Measurements from ENCODE around the gene PRRX2.

Gene PRRX2

DNA sequence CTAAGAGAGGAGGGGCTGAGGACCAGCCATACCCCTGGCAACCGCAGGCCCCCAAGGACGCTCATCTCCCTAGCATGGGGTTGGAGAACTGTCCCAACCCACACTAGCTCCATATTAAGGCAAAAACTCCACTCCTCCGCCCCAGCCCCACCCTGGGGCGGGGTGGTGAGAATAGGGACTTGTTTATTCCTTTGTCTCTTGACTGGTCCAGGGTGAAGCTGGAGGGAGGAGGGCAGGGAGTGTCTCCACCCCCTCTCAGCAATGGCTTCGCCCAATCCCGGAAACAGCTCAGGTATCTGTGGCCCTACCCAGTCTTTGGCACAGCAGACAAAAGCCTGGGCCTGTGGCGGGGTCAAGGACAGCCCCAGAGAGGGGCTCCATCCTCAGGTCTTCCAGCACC is 16.9 kb downstream of the PRRX2 start:
- DNase-seq = no peak

DNA sequence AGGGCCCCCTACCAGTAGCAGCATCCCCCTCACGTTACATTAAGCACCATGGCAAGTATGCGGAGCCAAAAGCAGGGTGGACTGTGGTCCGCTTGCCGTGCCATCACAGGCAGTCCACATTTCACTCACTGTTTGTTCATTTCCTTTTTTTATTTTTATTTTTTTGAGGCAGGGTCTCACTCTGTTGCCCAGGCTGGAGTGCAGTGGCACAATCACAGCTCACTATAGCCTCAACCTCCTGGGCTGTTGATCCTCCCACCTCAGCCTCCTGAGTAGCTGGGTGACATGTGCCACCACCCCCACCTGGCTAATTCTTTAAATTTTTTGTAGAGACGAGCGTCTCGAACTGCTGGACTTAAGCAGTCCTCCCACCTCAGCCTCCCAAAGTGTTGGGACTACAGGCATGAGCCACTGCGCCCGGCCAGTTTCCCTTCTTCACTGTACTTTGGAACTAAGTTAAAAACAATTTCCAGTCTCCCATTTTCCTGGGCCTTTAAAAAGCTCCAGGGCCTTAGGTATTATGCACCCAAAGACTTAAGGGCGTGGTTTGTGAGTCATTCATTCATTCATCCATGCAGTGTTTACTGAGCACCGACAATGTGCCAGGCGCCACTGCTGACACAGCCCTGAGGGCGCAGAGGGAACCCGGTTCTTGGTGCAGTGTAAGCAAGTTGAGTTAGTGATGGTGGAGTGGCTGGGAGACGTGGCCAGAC is 19.9 kb downstream of the PRRX2 start:
- DNase-seq = no peak

DNA sequence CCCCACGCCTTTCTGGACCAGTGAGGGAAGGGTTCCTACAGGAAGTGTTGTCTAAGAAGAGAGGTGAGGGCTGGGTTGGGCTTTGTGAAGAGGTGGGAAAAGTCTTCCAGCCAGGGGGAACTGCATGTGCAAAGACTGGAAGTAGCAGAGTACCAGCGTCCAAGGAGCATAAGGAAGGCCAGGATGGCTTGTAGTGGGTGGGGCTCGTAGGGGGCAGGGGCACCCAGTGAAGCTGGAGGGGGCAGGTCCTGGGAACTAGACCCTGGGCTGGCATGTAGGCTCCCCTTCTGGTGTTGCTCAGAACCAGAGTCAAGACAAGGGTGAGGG is 20.4 kb downstream of the PRRX2 start:
- no peak for DNase-seq

DNA sequence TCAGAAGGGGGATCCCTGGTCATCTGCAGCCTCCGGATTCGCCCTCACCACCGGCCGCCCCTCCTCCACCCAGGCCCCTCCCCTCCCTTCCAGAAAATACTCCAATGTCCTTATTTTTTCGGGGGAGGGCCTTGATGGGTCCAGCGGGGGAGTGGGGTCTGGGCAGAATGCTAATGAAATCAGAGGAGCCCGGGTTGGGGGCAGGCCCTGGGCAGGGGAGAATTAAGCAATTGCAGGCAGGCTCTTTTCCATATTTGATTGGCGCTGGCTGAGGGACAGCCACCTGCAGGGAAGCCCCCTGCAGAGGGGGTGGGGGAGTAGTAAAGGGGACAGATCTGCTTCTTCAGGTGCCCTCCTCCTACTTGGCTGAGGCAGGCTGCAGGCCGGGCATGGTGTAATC is 21.3 kb downstream of the PRRX2 start:
- no peak for DNase-seq

DNA sequence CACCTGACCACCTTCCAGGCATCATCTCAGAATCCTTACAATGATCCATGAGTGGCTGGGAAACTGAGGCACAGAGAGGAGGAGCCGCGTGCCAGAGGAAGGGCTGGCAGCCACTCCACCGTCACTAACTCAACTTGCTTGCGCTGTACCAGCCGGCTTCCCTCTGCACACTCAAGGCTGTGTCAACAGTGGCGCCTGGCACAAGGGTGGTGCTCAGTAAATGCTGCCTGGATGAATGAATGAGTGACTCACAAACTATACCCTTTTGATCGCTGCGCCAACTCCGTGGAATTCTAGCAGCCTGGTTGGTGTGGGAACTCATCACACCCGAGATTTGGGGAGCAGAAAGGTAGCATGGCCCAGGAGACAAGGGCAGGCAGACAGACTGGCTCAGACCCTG is 21.9 kb downstream of the PRRX2 start:
- no peak for DNase-seq

DNA sequence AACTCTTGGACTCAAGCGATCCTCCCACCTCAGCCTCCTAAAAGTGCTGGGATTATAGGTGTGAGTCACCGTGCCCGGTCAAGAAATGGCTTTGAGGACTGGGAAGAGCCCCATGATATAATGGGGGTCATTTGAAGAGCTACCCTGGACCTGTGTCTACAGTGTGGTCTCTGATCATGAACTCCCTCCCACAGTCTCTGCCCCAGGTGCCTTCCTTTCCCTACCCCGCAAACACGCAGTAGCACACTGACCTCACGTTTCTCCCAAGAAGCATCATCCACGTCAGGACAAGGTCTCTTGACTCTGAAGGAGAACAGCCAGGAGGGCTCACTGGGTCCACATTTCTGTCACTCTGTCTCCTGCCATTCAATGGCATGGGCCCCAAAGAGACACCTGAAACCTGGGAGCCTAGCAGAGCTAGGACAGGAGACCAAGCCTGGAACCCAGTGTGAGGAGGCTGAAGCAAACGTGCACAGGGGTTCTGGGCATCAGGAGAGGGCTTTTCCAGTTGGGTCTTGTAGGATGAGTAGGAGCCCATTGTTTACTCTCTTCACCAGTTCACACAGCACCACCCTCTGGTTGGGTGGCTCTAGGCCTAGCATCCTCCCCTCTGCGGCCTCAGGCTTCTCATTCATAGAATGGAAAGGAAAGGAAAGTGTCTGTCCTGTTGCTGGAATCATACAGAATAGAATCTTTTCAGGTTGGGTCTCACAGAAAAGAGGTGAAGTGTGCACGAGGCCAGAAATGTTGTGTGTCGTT is 23.0 kb downstream of the PRRX2 start:
- no peak for DNase-seq

DNA sequence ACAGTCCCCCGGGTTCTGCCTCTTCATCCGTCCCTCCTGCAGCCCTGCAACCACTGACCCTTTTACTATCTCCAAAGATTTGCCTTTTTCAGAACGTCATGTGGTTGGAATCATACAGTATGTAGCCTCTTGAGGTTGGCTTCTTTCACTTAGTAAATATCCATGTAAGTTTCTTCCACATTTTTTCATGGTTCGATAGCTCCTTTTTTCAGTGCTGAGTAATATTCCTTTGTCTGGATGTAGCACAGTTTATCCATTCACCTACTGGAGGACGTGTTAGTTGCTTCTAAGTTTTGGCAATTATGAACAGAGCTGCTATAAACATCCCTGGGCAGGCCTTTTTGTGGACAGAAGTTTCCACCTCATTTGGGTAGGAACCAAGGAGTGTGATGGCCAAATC is 27.1 kb downstream of the PRRX2 start:
- no peak for DNase-seq

DNA sequence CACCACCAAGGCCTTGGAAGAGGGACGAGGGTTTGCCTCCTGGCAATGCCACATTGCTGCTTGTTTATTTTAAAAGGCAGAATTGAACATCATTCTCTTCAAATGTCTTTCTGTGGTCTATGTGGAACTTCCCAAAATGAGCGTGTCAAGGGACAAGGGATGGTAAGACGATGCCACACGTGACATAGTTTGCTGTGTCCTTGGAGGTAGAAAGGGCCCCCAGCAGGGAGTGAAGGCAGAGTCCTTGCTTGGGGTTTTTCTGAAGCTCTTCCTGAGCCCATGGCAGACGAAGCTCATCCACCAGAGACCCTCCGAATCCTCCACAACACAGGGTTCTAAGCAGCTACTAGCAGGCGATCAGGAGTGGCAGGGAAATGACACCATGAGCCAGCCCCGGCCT is 28.3 kb downstream of the PRRX2 start:
- DNase-seq = no peak

DNA sequence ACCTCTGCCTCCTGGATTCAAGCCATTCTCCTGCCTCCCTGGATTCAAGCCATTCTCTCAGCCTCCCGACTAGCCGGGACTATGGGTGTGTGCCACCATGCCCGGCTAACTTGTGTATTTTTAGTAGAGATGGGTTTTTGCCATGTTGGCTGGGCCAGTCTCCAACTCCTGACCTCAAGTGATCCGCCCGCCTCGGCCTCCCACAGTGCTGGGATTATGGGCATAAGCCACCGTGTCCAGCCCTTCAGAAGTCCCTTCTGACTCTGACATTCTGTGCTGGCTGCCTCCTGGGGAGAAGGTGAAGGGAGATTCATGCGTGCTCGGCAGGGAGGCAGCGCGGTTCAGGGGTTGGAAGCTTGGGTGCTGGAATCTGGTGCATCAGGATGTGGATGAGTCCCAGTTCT is 28.8 kb downstream of the PRRX2 start:
- DNase-seq = no peak

DNA sequence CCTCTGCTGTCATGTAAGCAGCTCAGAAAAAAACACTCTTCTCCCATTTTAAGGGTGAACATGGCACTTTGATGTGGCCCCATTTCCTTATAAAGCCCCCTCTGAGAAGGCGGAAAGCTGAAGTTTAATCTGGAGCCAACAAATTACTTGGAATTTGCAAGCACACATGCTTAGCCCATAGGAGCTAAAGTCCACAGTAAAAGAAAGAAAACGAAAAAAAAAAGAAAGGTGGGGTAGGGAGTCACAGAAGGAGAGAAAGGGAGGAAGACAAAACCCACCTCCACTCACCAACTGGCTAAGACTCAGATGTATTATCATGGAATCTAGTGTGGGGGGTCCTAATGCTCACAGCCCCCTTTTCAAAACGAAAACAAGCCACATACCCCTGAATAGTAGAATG is 30.4 kb downstream of the PRRX2 start:
- no peak for DNase-seq

DNA sequence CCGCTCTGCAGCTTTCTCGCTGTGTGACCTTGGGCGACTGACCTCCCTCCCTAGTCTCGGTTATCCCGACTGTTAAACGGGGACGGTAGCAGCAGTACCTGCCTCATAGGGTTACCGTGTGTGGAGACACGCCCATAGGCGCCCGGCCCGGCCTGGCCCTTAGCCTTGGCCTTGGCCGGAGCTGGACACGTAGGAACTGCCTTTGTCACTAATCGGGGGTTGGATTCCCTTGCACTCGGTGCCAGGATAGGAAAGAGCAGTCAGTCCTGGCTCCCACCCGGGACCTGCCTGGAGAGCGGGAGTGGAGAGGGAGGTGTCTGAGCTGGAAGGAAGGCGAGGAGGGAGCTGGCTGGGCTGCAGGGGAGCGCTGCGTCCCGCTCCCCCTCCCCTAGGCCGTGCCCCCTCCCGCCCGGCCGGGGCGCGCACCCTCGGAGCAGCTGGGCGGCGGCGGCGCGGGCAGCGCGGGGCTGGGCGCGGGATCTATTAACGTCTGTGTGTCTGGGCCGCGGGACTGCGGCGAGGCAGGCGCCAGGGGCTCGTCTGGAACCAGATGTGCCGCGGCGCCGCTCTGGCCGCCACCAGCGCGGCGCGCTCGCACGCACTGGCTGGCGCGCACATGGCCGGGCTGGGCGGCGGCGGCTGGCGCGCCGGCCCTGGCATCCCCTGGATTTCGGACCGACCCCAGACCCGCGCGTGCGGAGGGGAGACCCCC is 31.7 kb downstream of the PRRX2 start:
- DNase-seq = peak; percentile 8

DNA sequence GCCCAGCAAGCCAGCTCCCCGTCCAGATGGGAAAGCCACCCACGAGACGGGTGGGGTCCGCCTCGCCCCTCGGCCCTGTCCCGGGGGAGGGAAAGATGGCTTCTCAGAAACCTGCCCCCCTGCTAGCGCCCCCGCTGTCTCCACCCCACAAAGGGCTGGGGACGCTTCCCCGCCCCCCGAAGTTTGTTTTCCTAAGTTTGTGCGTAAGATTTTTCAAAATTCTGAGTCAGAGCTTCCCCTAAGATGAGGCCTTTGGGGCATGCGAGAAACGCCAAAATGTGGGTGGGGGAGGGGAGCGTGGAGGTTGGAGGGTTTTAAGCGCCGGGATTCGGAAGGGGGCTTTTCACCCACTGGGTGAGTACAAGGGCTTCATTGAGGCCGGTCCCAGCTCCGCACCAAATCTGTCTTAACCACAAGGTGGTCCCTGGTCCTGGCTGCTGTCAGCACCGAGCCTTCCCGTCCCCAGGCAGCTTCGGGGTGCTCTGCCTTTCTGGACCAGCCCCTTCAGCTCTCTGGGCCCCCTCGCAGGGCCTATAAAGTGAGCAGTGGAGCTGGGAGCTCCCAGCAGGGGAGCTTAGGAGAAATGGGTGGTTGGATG is 32.3 kb downstream of the PRRX2 start:
- peak; percentile 22 for DNase-seq

DNA sequence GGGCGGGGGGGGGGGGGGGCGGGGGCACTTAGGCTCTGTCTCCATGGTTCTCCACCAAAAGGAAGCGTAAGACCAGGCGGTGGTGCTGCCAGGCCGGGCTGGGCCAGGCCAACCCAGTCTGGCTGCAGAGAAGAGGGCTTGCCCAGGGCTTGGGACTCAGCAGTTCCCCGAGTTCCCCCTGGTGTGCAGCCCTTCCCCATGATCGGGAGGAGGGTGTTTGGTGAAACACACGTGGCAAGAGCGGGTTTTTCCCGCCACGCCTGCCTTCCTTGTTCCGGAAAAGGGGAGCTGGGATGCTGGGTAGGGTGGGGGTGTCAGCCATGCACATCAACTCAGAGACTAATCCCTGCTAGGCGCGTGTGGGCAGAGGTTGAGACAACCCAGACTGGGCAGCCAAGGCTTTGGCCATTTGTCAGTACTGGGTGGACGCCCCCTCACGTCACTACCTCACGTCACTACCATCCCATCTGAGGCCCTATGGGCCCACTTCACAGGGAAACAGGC is 32.9 kb downstream of the PRRX2 start:
- DNase-seq = no peak

DNA sequence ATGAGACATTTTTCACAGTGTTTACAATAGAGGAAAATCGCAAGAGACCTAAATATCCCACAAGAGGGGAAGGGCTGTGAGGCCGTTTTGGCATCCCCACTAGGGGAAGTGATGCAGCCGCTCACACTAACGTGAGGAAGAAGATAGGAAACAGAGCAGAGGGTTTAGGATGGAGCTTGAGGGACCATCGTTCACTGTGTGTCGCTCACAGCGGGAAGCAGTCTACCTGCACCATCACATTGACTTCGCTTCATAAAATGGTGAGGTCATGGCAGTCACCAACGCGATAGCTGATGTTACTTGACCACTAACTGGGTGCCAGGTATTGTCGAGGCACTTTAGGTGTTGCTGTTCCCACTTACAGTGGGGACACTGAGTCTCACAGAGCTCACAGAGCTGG is 35.6 kb downstream of the PRRX2 start:
- DNase-seq = no peak

DNA sequence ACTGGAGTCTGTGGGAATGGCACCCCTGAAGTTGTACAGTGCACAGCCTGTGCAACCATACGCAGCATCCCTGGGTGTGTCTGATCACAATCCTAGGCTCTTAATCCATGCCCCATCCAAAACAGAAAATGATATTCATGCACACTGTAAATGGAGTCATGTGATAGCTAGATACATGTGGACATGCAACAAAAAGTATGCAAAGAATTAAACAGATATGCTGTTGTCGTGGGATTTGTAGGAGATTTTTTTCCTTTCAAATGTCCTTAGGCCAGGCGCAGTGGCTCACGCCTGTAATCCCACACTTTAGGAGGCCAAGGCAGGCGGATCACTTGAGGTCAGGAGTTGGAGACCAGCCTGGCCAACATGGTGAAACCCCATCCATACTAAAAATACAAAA is 36.1 kb downstream of the PRRX2 start:
- no peak for DNase-seq

DNA sequence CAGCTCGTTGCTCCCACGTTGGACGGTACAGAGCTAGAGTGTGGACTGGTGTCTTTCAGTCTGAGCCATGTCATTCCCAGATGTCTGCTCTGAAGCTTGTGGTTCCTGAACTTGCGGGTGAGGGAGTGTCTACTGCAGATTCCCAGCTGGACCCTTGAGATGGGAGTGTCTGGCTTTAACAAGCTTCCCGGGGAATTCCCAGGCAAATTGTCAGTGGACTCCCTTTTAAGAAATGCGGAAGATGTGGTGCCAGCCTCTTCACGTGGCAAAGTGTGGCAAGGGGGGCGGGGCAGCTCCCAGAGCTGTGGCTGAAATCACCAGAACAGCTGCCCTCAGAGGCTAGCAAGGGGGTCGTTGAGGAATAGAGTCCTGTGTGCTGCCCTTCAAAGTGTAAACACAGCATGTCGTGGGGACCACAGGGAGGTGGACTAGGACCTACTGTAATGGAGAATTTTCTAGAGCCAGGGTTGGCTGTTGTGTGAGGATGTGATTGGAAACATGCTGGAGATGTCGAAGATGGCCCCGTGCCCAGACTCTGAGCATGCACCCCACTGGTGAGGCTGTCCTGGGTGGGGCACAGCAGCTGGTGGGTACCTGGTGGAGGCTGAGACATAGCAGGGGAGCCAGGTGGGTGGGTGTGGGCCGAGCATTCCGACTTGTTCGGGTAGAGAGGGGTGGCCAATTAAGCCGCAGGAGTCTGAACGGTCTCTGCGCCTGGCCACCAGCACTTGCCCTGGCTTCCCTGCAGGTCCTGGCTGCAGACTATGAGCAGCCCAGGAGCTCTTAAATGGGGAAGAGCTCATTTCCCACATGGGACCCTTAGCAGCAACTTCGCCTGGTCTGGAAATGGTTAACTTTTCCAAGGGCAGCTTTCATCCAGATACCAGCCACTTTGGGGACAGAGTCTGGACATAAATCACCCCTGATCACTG is 37.4 kb downstream of the PRRX2 start:
- no peak for DNase-seq

DNA sequence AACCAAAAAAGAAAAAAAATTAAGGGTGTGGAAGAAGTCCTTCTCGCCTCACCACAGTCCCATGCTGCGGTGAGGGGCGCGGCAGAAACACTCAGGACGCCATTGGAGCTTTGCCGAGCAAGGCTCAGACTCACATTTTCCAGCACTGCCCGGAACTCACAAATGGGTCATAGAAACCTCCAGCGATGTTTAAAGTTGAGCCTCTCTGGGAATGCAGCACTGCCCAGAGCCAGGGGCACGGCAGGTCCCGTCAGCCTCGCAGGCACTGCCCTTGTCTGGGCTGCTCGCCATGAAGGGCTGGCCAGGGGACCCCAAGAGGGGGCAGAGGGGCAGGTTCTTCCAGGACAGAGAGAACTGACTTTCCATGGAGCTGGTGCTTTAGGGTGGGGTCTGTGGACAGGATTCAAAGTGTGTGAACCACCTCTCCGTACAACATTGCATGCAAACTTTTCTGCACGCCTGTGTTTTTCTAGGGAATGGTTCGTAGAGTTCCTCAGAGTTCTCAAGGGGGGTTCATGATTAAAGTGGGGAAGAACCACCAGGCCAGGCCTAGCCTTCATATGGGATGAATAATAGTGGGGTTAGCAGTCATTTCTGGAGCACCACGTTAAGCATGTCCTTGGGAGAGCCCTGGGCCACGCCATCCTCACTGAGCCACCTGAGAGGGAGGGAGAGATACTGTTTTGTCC is 38.4 kb downstream of the PRRX2 start:
- DNase-seq = no peak

DNA sequence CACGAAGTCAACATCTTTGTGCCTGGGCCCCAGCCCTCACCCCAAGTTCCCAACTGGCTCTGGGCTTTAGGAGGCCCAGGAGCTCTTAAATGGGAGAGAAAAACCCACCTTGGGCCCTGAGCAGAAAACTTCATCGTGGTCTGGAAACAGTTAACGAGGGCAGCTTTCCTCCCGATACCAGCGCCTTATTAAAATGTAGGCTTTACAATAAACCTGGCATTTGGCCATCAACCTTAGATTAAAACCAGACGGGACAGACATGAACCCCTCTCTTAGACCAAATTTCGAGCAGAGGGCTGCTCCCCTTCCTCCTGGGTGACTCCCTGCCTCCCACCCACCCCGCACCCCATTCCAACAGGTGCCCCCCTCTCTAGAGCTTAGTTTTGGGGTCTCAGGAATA is 39.4 kb downstream of the PRRX2 start:
- DNase-seq = no peak

DNA sequence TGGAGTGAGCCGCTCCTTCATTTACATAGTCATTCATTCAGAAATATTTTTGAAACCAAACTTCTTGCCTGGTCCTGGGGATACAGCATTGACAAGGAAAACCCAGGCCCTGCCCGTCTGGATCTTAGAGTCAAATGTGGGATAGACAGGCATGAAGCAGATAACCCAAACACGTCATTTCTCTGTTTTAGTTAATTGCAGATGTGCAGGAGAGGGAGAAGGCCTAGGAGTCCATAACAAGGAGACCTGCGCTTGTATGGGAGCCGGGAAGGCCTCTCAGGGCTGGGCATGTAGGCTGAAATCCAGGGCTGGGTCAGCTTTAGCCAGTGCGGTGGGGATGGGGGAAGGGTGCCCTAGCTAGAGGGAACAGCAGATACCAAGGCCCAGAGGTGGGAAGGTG is 43.3 kb downstream of the PRRX2 start:
- no peak for DNase-seq

DNA sequence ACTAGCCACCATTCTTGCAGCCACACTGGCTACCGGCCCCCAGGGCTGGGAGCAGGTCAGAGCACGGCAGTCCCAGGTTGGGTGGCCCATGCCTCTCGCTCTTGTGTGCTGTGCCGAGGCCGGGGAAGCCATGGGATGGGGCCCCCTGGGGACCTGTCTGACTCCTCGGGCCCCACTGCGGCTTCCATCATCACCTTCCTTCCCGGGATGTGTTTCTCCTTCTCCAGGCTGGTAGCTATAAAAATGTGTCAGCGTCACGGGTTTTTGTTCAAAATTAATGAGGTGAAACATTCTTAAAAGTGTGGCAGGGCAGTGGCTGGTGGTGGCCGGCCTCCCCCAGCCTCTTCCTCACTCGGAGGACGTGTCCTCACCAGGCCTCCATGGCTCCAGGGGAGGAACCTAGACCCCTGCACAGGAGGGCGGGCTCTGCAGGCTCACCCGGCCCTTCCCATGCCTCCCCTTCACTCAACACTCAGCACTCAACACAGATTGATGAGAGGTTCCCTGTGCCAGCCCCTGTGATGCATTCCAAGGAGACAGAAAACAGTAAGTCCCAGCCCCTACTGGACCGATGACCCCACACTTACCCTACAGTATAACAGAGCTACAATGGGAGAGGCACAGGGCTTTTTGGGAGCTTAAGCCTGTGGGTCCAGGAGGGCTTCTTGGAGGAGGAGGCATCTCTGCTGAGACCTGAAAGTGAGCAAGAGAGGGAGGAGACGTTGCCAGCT is 44.2 kb downstream of the PRRX2 start:
- DNase-seq = no peak

DNA sequence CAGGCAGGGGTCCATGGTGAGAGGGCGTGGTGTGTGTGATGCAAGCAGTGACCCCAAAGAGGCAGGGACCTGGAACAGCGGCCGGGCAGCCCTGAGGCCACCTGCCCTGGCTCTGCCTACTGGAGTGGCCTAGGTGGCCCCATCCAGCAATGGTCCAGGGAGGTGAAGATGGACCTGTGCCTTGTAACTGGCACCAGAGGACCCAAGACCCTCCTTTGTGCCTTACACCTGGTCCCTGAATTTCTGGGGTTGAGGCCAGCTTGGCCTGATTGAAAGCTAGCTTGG is 44.7 kb downstream of the PRRX2 start:
- DNase-seq = no peak

Measured in activated CD4-positive, alpha-beta T cell treated with anti-CD3 and anti-CD28 coated beads, Interleukin-10, Interleukin-2, amounts not matched to agents 100 ng/mL and 50 ng/mL, durations not matched to agents 16 hours and 8 hours (primary cell).